ENCODE measurements around the gene PRR35. TPM values are rescaled to one million over a fixed set of nuclear protein-coding genes. Genes with fewer than 3 reads are reported as not detected.

The PRR35 gene
- total RNA-seq, 2 donors from 2014 or later: not detected

GRCh38 chr16:521381-522210 lies 38.6 kb upstream of the PRR35 start:
- no peak for ATAC-seq

GRCh38 chr16:522320-523096 lies 37.7 kb upstream of the PRR35 start:
- Histone ChIP-seq H3K27ac (no peak overlapping the region), H3K4me3 (no peak overlapping the region), H3K36me3 (replicated peaks in 1 of 2; ENCODE audit: insufficient read depth in 1 of 2, low read depth in 2 of 2) (peaks cover 0 to 8% of the 10 kb centered on the region in 2 donors), H3K4me1 (peaks cover 32% of the 10 kb centered on the region), H3K27me3 (no peaks in the 10 kb centered on the region), H3K9me3 (no peaks in the 10 kb centered on the region)
- no peak for DNase-seq
- TF ChIP-seq CTCF (IDR thresholded peaks at IDR 0.05) (no peak), POLR2A (IDR thresholded peaks at IDR 0.05) (no peak)
- intact Hi-C loops (cut with DNase I): no loop called here
- no peak for ATAC-seq
- WGBS, 2 donors: 77 to 84% methylated on average over 14 to 23 of the region's 23 CpGs

More at GRCh38 chr16:521381-522210, 38.6 kb upstream of the PRR35 start:
- H3K36me3 ChIP-seq (replicated peaks in 1 of 2; ENCODE audit: insufficient read depth in 1 of 2, low read depth in 2 of 2): peaks cover 0 to 8% of the 10 kb centered on the region in 2 donors
- peak in 2 of 7 experiments; percentile 15 to 33 for TF ChIP-seq CTCF (IDR thresholded peaks at IDR 0.05)
- TF ChIP-seq POLR2A (IDR thresholded peaks at IDR 0.05): no peak
- H3K27ac ChIP-seq: no peak overlapping the region
- DNase-seq: peak in 1 of 4 donors; percentile 52
- no peak overlapping the region for H3K4me3 ChIP-seq
- no peaks in the 10 kb centered on the region for H3K27me3 ChIP-seq
- 80 to 89% methylated on average over 9 to 33 of the region's 34 CpGs for WGBS, 2 donors
- peaks cover 28% of the 10 kb centered on the region for H3K4me1 ChIP-seq
- intact Hi-C loops (cut with DNase I): no loop called here
- no peaks in the 10 kb centered on the region for H3K9me3 ChIP-seq

GRCh38 chr16:523097-523741 lies 37.0 kb upstream of the PRR35 start:
- peaks cover 0 to 8% of the 10 kb centered on the region in 2 donors for H3K36me3 ChIP-seq (replicated peaks in 1 of 2; ENCODE audit: insufficient read depth in 1 of 2, low read depth in 2 of 2)
- intact Hi-C loops (cut with DNase I): no loop called here
- DNase-seq: no peak
- 92 to 94% methylated on average over 19 to 22 of the region's 22 CpGs for WGBS, 2 donors
- no peak overlapping the region for H3K27ac ChIP-seq
- TF ChIP-seq CTCF (IDR thresholded peaks at IDR 0.05) (no peak), POLR2A (IDR thresholded peaks at IDR 0.05) (no peak)
- no peaks in the 10 kb centered on the region for H3K9me3 ChIP-seq
- H3K4me3 ChIP-seq: no peak overlapping the region
- peaks cover 32% of the 10 kb centered on the region for H3K4me1 ChIP-seq
- H3K27me3 ChIP-seq: no peaks in the 10 kb centered on the region
- ATAC-seq: no peak

GRCh38 chr16:524274-525040 lies 35.7 kb upstream of the PRR35 start:
- H3K27me3 ChIP-seq: no peaks in the 10 kb centered on the region
- intact Hi-C loops (cut with DNase I): no loop called here
- peaks cover 0 to 6% of the 10 kb centered on the region in 2 donors for H3K36me3 ChIP-seq (replicated peaks in 1 of 2; ENCODE audit: insufficient read depth in 1 of 2, low read depth in 2 of 2)
- WGBS, 2 donors: 85 to 88% methylated on average over 6 to 17 of the region's 24 CpGs
- TF ChIP-seq CTCF (IDR thresholded peaks at IDR 0.05): no peak
- no peak for TF ChIP-seq POLR2A (IDR thresholded peaks at IDR 0.05)
- no peak overlapping the region for H3K27ac ChIP-seq
- H3K9me3 ChIP-seq: no peaks in the 10 kb centered on the region
- H3K4me3 ChIP-seq: no peak overlapping the region
- ATAC-seq (no peak), DNase-seq (no peak)
- H3K4me1 ChIP-seq: peaks cover 43% of the 10 kb centered on the region
